ENCODE measurements around the gene RGL1. TPM values are rescaled to one million over a fixed set of nuclear protein-coding genes. Genes with fewer than 3 reads are reported as not detected.

The RGL1 gene
- total and polyA plus RNA-seq, 9 of the 15 experiments (the other 6 are each of a cell fraction or from before 2014, with no cell fraction given): under 0.01 to 0.07 (median 0.04) TPM

- H3K27me3 ChIP-seq (ENCODE audit: control insufficient read depth in 2 of 2, insufficient read depth in 2 of 2, low read length in 2 of 2): no peaks in the 10 kb centered on the region
- no peaks in the 10 kb centered on the region for H3K9me1 ChIP-seq (ENCODE audit: control insufficient read depth, insufficient read depth, low read length)
- ChIA-PET POLR2A (no interaction called here), CTCF (ENCODE audit: low intra/inter-chr PET ratio) (no interaction called here)
- no peak overlapping the region for H3K4me2 ChIP-seq (ENCODE audit: insufficient read depth, low read length)
- BruUV-seq (replicated peaks): no TSS peak
- H2AFZ ChIP-seq (ENCODE audit: low read depth, low read length): no peak overlapping the region
- H3K4me1 ChIP-seq (replicated peaks in 1 of 2; ENCODE audit: control insufficient read depth in 2 of 2, insufficient read depth in 2 of 2, low read length in 2 of 2): no peaks in the 10 kb centered on the region
- intact Hi-C loops (cut with micrococcal nuclease): no loop called here
- ATAC-seq (no peak), DNase-seq (ENCODE audit: extremely low read depth in 1 of 4, low spot score in 3 of 4) (no peak), FAIRE-seq (no peak)
- in situ Hi-C loops (cut with MboI): no loop called here
- no peak overlapping the region for H3K27ac ChIP-seq (ENCODE audit: extremely low read depth, low read depth, low read length)
- no peaks in the 10 kb centered on the region for H3K79me2 ChIP-seq (ENCODE audit: control insufficient read depth, insufficient read depth, low read length)
- H3K9ac ChIP-seq (ENCODE audit: insufficient read depth in 1 of 2, low read depth in 2 of 2, low read length in 2 of 2): no peak overlapping the region
- no peaks in the 10 kb centered on the region for H4K20me1 ChIP-seq (replicated peaks; ENCODE audit: control insufficient read depth, insufficient read depth, low read length)
- no peak overlapping the region for H3K4me3 ChIP-seq
- no peaks in the 10 kb centered on the region for H3K9me3 ChIP-seq (replicated peaks; ENCODE audit: control insufficient read depth, insufficient read depth, low read depth, low read length)
- H3K36me3 ChIP-seq (ENCODE audit: control insufficient read depth, insufficient read depth, low read length): no peaks in the 10 kb centered on the region
- no peak for TF ChIP-seq TBP (optimal IDR thresholded peaks at IDR 0.05; ENCODE audit: low read depth, low read length)
- TF ChIP-seq TSHZ1 (CRISPR knock-in tag; IDR thresholded peaks at IDR 0.05): no peak
- no peak for TF ChIP-seq ZBTB7A (IDR thresholded peaks at IDR 0.05; ENCODE audit: borderline replicate concordance, control insufficient read depth, low read depth, low read length)
- TF ChIP-seq ZNF395 (CRISPR knock-in tag; IDR thresholded peaks at IDR 0.05): no peak
- TF ChIP-seq ZNF217 (CRISPR knock-in tag; IDR thresholded peaks at IDR 0.05): no peak
- no peak for TF ChIP-seq ZBTB40 (IDR thresholded peaks at IDR 0.05)
- no peak for TF ChIP-seq ZBTB40 (CRISPR knock-in tag; IDR thresholded peaks at IDR 0.05)
- TF ChIP-seq NFXL1 (CRISPR knock-in tag; IDR thresholded peaks at IDR 0.05): no peak
Measured at GRCh38 chr1:183770816-183771128, 34.1 kb upstream of the RGL1 start.

All from K562 (cell line).